ENCODE data around the gene TRAK1.

The TRAK1 gene

DNA sequence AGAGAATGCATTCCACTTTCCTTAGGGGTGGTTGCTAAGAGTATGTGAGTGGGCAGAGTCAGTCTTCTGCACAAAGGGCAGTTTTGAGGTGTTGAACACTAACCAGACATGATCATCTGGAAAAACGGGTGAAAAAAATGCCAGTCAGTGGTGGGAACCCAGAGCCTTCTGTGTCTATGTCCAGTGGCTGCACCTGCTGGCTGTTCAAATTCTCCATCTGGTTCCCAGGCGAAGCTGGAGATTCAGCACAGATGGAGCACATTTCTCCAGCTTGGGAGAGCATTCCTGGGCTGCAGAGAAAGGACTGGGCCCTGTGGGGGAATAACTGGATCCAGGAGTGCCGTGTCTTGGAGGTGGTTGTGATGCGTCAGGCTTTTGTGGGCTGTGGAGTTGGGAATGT, 74.1 kb downstream of the TRAK1 start:
- no peaks in the 10 kb centered on the region for H3K9me3 ChIP-seq (ENCODE audit: severe bottlenecking)
- no peak overlapping the region for H3K27ac ChIP-seq
- TF ChIP-seq, protein P1, sequence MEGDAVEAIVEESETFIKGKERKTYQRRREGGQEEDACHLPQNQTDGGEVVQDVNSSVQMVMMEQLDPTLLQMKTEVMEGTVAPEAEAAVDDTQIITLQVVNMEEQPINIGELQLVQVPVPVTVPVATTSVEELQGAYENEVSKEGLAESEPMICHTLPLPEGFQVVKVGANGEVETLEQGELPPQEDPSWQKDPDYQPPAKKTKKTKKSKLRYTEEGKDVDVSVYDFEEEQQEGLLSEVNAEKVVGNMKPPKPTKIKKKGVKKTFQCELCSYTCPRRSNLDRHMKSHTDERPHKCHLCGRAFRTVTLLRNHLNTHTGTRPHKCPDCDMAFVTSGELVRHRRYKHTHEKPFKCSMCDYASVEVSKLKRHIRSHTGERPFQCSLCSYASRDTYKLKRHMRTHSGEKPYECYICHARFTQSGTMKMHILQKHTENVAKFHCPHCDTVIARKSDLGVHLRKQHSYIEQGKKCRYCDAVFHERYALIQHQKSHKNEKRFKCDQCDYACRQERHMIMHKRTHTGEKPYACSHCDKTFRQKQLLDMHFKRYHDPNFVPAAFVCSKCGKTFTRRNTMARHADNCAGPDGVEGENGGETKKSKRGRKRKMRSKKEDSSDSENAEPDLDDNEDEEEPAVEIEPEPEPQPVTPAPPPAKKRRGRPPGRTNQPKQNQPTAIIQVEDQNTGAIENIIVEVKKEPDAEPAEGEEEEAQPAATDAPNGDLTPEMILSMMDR (IDR thresholded peaks at IDR 0.05; ENCODE audit: low read depth, low read length) = no peak
- H3K27me3 ChIP-seq (ENCODE audit: insufficient read depth, low read depth, severe bottlenecking) = no peaks in the 10 kb centered on the region
- H3K36me3 ChIP-seq = no peaks in the 10 kb centered on the region
- H3K4me3 ChIP-seq (ENCODE audit: low read depth, low read length) = no peak overlapping the region
- no peak for DNase-seq

DNA sequence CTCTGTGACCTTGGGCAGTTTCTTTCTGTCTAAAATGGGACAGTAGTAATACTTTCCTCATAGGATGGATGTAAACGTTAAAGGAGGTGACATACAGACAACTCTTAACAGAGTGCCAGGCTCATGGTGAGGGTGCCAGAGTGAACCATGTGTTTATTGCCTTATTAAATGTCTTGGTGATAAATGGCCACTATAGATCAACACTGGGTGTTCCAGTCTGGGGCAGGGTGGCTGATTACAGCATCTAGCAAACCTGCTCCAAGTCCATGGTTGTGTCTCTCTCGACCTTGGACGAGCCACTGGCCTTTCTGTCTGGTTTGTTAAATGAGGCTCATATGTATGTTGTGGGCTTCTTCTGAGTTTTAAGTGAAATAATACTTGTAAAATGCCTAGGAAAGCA, 75.1 kb downstream of the TRAK1 start:
- H3K9me3 ChIP-seq (ENCODE audit: severe bottlenecking) = no peaks in the 10 kb centered on the region
- H3K4me3 ChIP-seq (ENCODE audit: low read depth, low read length) = no peak overlapping the region
- TF ChIP-seq, protein P1 (IDR thresholded peaks at IDR 0.05; ENCODE audit: low read depth, low read length) = no peak
- no peak overlapping the region for H3K27ac ChIP-seq
- H3K27me3 ChIP-seq (ENCODE audit: insufficient read depth, low read depth, severe bottlenecking) = no peaks in the 10 kb centered on the region
- DNase-seq = no peak
- no peaks in the 10 kb centered on the region; the same call in 1 of the 2 replicates for H3K36me3 ChIP-seq

DNA sequence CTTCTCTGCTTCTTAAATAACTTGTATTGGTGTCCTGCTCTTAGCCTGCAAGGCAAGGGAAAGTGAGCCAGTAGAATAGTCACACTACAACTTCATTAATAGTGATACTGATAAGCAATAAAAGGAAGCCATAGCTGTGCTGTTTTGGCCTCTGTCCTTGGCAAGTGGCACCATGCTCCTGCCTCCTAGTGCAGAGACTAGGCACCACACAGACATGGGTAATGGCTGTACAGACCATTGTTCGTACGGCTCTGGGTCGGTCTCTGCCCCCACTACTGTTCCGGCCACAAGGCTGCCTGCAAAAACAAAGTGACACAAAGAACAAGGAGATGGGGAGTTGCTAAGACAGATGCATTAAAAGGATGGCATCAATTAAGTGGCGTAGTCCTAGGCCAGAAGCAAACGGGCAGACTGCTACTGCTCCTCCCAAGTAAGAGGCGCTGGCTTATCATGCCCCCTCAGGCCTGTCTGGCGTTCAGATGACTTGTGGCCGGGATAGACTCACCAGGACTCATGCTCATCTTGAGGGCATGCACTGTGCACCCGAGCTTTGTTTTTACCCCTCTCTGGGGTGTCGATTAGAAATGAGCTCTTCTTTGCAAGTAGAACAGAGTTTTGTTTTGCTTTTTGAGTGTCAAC, 75.6 kb downstream of the TRAK1 start:
- Histone ChIP-seq H3K27me3 (ENCODE audit: insufficient read depth, low read depth, severe bottlenecking) (no peaks in the 10 kb centered on the region), H3K9me3 (ENCODE audit: severe bottlenecking) (no peaks in the 10 kb centered on the region), H3K27ac (no peak overlapping the region), H3K4me3 (ENCODE audit: low read depth, low read length) (no peak overlapping the region), H3K36me3 (no peaks in the 10 kb centered on the region; the same call in 1 of the 2 replicates)
- TF ChIP-seq, protein P1 (IDR thresholded peaks at IDR 0.05; ENCODE audit: low read depth, low read length) = 0 out of 2 replicates have a peak, but pooled peaks have one; percentile 7
- no peak for DNase-seq

DNA sequence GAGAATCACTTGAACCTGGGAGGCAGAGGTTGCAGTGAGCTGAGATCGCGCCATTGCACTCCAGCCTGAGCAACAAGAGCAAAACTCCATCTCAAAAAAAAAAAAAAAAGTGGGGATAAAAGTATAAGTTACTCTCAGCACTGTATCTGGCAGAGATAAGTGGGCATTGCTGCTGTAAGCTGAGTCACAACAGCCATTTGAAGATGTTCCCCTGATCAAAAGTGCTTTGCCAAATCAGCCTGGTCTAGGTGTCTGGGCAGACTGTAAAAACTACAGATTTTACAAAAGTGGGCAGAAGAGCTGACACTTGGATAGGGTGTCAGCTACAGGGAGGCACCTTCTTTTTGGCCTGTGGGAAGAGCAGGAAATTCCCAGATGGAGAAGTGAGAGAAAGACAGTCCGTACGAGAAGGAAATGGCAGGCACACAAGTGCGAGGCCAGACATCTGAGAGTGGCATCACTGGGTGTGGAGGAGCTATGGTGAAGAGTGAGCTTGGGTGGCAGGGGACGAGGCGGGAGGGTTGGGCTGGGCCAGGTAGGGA, 78.5 kb downstream of the TRAK1 start:
- DNase-seq = no peak
- H3K9me3 ChIP-seq (ENCODE audit: severe bottlenecking) = no peaks in the 10 kb centered on the region
- no peak overlapping the region for H3K27ac ChIP-seq
- H3K36me3 ChIP-seq = peaks cover 3% of the 10 kb centered on the region
- TF ChIP-seq, protein P1 (IDR thresholded peaks at IDR 0.05; ENCODE audit: low read depth, low read length) = no peak
- no peaks in the 10 kb centered on the region for H3K27me3 ChIP-seq (ENCODE audit: insufficient read depth, low read depth, severe bottlenecking)
- no peak overlapping the region for H3K4me3 ChIP-seq (ENCODE audit: low read depth, low read length)

DNA sequence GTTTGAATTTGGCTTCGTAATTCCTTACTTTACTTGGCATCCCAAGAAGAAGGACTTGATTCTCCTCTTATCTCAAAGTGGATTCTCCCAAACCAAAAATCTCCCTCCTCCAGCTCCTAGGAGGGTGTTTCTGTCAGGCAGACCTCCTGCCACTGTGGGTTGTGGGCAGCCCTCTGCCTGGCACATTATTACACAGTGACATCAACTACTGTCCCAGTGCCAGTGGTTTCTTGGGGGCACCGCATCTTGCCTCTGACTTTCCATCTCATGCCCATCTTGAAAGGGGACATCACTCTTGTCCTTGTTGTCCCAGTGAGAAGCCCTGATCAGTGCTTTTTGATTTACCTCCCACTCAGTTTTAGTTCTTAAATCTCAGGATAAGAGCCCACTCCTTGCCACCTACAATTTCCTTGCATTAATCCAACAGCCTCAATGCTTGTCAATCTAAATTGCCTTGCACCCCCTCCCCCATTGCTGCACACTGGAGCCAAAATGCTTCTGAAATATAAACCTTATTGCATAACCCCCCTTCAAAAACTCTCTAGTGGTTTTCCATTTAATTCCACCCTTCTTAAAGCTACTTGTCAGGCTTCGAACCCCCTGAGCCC, 81.0 kb downstream of the TRAK1 start:
- no peak overlapping the region for H3K4me3 ChIP-seq (ENCODE audit: low read depth, low read length)
- DNase-seq = no peak
- no peak overlapping the region for H3K27ac ChIP-seq
- TF ChIP-seq, protein P1 (IDR thresholded peaks at IDR 0.05; ENCODE audit: low read depth, low read length) = no peak
- H3K36me3 ChIP-seq = peaks cover 7% of the 10 kb centered on the region
- no peaks in the 10 kb centered on the region for H3K9me3 ChIP-seq (ENCODE audit: severe bottlenecking)
- no peaks in the 10 kb centered on the region for H3K27me3 ChIP-seq (ENCODE audit: insufficient read depth, low read depth, severe bottlenecking)
